ENCODE measurements around the gene ZNF10. TPM values are rescaled to one million over a fixed set of nuclear protein-coding genes. Genes with fewer than 3 reads are reported as not detected.

ZNF10 gene
- total RNA-seq, 2 experiments from 2014 or later = 4.7 to 4.8 TPM

- no peak for DNase-seq
- Mint-ChIP-seq H3K27me3 (no peaks in the 10 kb centered on the region), H3K4me3 (no peak overlapping the region), H3K4me1 (no peaks in the 10 kb centered on the region), H3K27ac (no peak overlapping the region), H3K9me3 (peaks cover 69% of the 10 kb centered on the region), H3K36me3 (ENCODE audit: low read depth) (peaks cover 60% of the 10 kb centered on the region)
- ChIA-PET POLR2A (interaction anchor here (1.1 kb wide), 1 partner anchor 317 kb away, joined by 3 read pairs; the partner anchor contains the start of gene CHFR), CTCF (interaction anchor here (1.3 kb wide), 1 partner anchor 23 kb away, joined by 4 read pairs; no protein-coding TSS in a partner anchor)
Measured at GRCh38 chr12:133204264-133204603, 73.8 kb downstream of the ZNF10 start.

- CTCF ChIA-PET = no interaction called here
- H3K27me3 Mint-ChIP-seq = no peaks in the 10 kb centered on the region
- H3K36me3 Mint-ChIP-seq (ENCODE audit: low read depth) = peaks cover 41% of the 10 kb centered on the region
- DNase-seq = no peak
- no peak overlapping the region for H3K4me3 Mint-ChIP-seq
- POLR2A ChIA-PET = no interaction called here
- no peaks in the 10 kb centered on the region for H3K4me1 Mint-ChIP-seq
- peaks cover 63% of the 10 kb centered on the region for H3K9me3 Mint-ChIP-seq
- no peak overlapping the region for H3K27ac Mint-ChIP-seq
Measured at GRCh38 chr12:133206390-133206789, 76.0 kb downstream of the ZNF10 start.

Other genes with a start within 250 kb of the ZNF10 start
- 10 to 100 TPM; 78.7 to 78.8 TPM for gene CHFR, start 243.0 kb upstream of the ZNF10 start, total RNA-seq
- 1 to 10 TPM; 7.2 to 7.9 TPM for gene ZNF605, start 174.3 kb upstream of the ZNF10 start, total RNA-seq
- gene ZNF26, start 144.3 kb upstream of the ZNF10 start, total RNA-seq = 10 to 100 TPM; 15.2 to 15.5 TPM
- gene ZNF84, start 93.1 kb upstream of the ZNF10 start, total RNA-seq = 10 to 100 TPM; 17.4 to 17.5 TPM
- 10 to 100 TPM; 15.8 to 18.8 TPM for gene ZNF140, start 49.7 kb upstream of the ZNF10 start, total RNA-seq
- 1 to 10 TPM; 1.6 TPM for gene ZNF891, start 353 bp upstream of the ZNF10 start, total RNA-seq
- 10 to 100 TPM; 15.8 to 18.4 TPM for gene ZNF268, start 50.9 kb downstream of the ZNF10 start, total RNA-seq
- not detected for gene ANHX, start 105.2 kb downstream of the ZNF10 start, total RNA-seq